ENCODE data around the gene ADIPOQ. TPM values are rescaled to one million over a fixed set of nuclear protein-coding genes. Genes with fewer than 3 reads are reported as not detected.

ADIPOQ gene
- total and polyA plus RNA-seq, 2 of the 4 experiments (the other 2 are of a cell fraction): not detected

DNA sequence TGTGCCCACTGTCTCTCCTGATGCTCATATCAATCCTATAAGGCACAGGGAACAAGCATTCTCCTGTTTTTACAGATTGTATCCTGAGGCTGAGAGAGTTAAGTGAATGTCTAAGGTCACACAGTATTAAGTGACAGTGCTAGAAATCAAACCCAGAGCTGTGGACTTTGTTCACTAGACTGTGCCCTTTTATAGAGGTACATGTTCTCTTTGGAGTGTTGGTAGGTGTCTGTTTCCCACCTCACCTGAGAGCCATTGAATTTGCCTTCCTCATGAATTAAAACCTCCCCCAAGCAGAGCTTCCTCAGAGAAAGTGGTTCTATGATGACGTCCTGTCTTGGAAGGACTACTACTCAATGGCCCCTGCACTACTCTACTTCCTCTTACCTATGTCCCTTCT is 12.4 kb downstream of the ADIPOQ start:
- H3K36me3 ChIP-seq (ENCODE audit: control insufficient read depth, insufficient read depth, low read length): no peaks in the 10 kb centered on the region
- H2AK5ac ChIP-seq (ENCODE audit: low read depth, low read length): no peak overlapping the region
- no peak overlapping the region for H2AK9ac ChIP-seq (replicated peaks; ENCODE audit: low read depth, low read length, poor library complexity)
- H3K56ac ChIP-seq (ENCODE audit: extremely low read depth, insufficient read depth, low read length): no peak overlapping the region
- in situ Hi-C loops (cut with MboI; ENCODE audit: low sequenced_read_pairs) (no loop called here), intact Hi-C loops (cut with micrococcal nuclease) (loop anchor here (5.0 kb wide), 1 partner anchor 297 kb away; no protein-coding TSS in a partner anchor), dilution Hi-C loops (cut with HindIII; ENCODE audit: low sequenced_read_pairs, unreplicated experiment) (no loop called here)
- DNase-seq (no peak), ATAC-seq (ENCODE audit: low read depth) (no peak)
- H3K27ac ChIP-seq (ENCODE audit: insufficient read depth, low read length): no peak overlapping the region
- H2BK20ac ChIP-seq (ENCODE audit: low read depth, low read length): no peak overlapping the region
- no peak overlapping the region for H4K8ac ChIP-seq (ENCODE audit: low read depth in 2 of 2, low read length in 2 of 2)
- BruUV-seq (replicated peaks): no TSS peak
- no peak for TF ChIP-seq RAD21 (IDR thresholded peaks at IDR 0.05; ENCODE audit: low read length)
- no peak for TF ChIP-seq MXI1 (IDR thresholded peaks at IDR 0.05; ENCODE audit: borderline replicate concordance, low read depth, low read length)
- TF ChIP-seq RCOR1 (IDR thresholded peaks at IDR 0.05; ENCODE audit: insufficient replicate concordance, low read length): no peak
- TF ChIP-seq, protein P1, sequence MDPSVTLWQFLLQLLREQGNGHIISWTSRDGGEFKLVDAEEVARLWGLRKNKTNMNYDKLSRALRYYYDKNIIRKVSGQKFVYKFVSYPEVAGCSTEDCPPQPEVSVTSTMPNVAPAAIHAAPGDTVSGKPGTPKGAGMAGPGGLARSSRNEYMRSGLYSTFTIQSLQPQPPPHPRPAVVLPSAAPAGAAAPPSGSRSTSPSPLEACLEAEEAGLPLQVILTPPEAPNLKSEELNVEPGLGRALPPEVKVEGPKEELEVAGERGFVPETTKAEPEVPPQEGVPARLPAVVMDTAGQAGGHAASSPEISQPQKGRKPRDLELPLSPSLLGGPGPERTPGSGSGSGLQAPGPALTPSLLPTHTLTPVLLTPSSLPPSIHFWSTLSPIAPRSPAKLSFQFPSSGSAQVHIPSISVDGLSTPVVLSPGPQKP (IDR thresholded peaks at IDR 0.05; ENCODE audit: borderline replicate concordance, low read depth, low read length): no peak
- TF ChIP-seq FOS (IDR thresholded peaks at IDR 0.05; ENCODE audit: low read depth, low read length): no peak
- TF ChIP-seq RFX5 (IDR thresholded peaks at IDR 0.05; ENCODE audit: low read depth, low read length): no peak
- no peak for TF ChIP-seq CTCF (conservative IDR thresholded peaks at IDR 0.05; ENCODE audit: low read depth, low read length)
- no peak for TF ChIP-seq SMC3 (IDR thresholded peaks at IDR 0.05; ENCODE audit: low read depth, low read length)
- TF ChIP-seq NFE2L2 (IDR thresholded peaks at IDR 0.05; ENCODE audit: low read depth, low read length): no peak
- no peak for TF ChIP-seq BHLHE40 (IDR thresholded peaks at IDR 0.05; ENCODE audit: low read depth, low read length)
- TF ChIP-seq USF2 (IDR thresholded peaks at IDR 0.05; ENCODE audit: low read depth, low read length): no peak
- TF ChIP-seq MAFK (IDR thresholded peaks at IDR 0.05; ENCODE audit: low read depth, low read length): no peak
- no peak for TF ChIP-seq POLR2A (IDR thresholded peaks at IDR 0.05; ENCODE audit: low read depth, low read length)
- no peak for TF ChIP-seq CHD1 (IDR thresholded peaks at IDR 0.05; ENCODE audit: low read depth, low read length)
- TF ChIP-seq MAZ (IDR thresholded peaks at IDR 0.05; ENCODE audit: borderline replicate concordance, low read depth, low read length): no peak
- no peak for TF ChIP-seq CEBPB (IDR thresholded peaks at IDR 0.05; ENCODE audit: low read depth, low read length)
- H3K18ac ChIP-seq (ENCODE audit: low read depth, low read length): no peak overlapping the region
- H3K14ac ChIP-seq (replicated peaks; ENCODE audit: low read depth, low read length): no peak overlapping the region
- no peak overlapping the region for H3K4ac ChIP-seq (ENCODE audit: low read depth, low read length)
- no peak overlapping the region for H3K23ac ChIP-seq (ENCODE audit: low read depth, low read length)
- peaks cover 13% of the 10 kb centered on the region for H3K27me3 ChIP-seq (ENCODE audit: control insufficient read depth, insufficient read depth, low read length)
- H2AFZ ChIP-seq (replicated peaks; ENCODE audit: low read length, poor library complexity): no peak overlapping the region
- no peak overlapping the region for H4K91ac ChIP-seq (ENCODE audit: insufficient read depth, low read depth, low read length)
- no peaks in the 10 kb centered on the region for H3K79me1 ChIP-seq (ENCODE audit: low read depth in 1 of 2, low read length in 2 of 2)
- no peaks in the 10 kb centered on the region for H3K9me3 ChIP-seq (ENCODE audit: control insufficient read depth, insufficient read depth, low read length)
- H2BK5ac ChIP-seq (ENCODE audit: low read depth, low read length, poor library complexity, severe bottlenecking): no peak overlapping the region
- no peaks in the 10 kb centered on the region for H4K20me1 ChIP-seq (ENCODE audit: insufficient read depth, low read length)
- H4K5ac ChIP-seq (ENCODE audit: low read depth, low read length): no peak overlapping the region
- no peak overlapping the region for H3K4me2 ChIP-seq (ENCODE audit: low read depth, low read length)
- H3K9ac ChIP-seq (ENCODE audit: low read depth, low read length): no peak overlapping the region
- POLR2A ChIA-PET (ENCODE audit: unreplicated experiment): no interaction called here
- H3K4me1 ChIP-seq (ENCODE audit: control insufficient read depth, insufficient read depth, low read length): no peaks in the 10 kb centered on the region
- no peak overlapping the region for H2BK15ac ChIP-seq (ENCODE audit: low read depth, low read length)
- CTCF ChIA-PET: no interaction called here
- H3K4me3 ChIP-seq (ENCODE audit: insufficient read depth, low read depth, low read length): no peak overlapping the region
- no peaks in the 10 kb centered on the region for H3K9me1 ChIP-seq (ENCODE audit: insufficient read depth, low read length)
- H2BK120ac ChIP-seq (ENCODE audit: low read depth, low read length): no peak overlapping the region
- no CpG with 5 or more reads among the region's 1 CpG for WGBS, 2 experiments (ENCODE audit: extremely low coverage in 2 of 2, insufficient read length in 1 of 2)
